NT2/D1 (cell line): ENCODE measurements around the gene ACYP1.

Source experiments
- SUZ12 ChIP-seq: IDR thresholded peaks from 2 replicates; pipeline ENCODE4 v1.6.1; 2011; ENCODE audit not compliant: insufficient read length, insufficient read depth; ENCODE audit errors: extremely low read depth
- YY1 ChIP-seq: IDR thresholded peaks from 2 replicates; pipeline ENCODE4 v1.6.1; 2011; ENCODE audit not compliant: insufficient read length, insufficient read depth
- ZNF274 ChIP-seq: IDR thresholded peaks from 2 replicates; pipeline ENCODE4 v1.6.1; 2011; ENCODE audit warnings: mild to moderate bottlenecking, low read depth, low read length

GRCh38 chr14:75098682-75099081 lies 34.9 kb upstream of the ACYP1 start:
- TF ChIP-seq YY1 = no peak
- no peak for TF ChIP-seq ZNF274
- TF ChIP-seq SUZ12 = no peak
